ENCODE data around the gene CLASRP.

Gene CLASRP

GRCh38 chr19:45086480-45086879 lies 47.6 kb downstream of the CLASRP start:
- no peak for DNase-seq (ENCODE audit: low spot score)

- no peak for DNase-seq (ENCODE audit: low spot score)
Measured at GRCh38 chr19:45087531-45087930, 48.7 kb downstream of the CLASRP start.

DNA sequence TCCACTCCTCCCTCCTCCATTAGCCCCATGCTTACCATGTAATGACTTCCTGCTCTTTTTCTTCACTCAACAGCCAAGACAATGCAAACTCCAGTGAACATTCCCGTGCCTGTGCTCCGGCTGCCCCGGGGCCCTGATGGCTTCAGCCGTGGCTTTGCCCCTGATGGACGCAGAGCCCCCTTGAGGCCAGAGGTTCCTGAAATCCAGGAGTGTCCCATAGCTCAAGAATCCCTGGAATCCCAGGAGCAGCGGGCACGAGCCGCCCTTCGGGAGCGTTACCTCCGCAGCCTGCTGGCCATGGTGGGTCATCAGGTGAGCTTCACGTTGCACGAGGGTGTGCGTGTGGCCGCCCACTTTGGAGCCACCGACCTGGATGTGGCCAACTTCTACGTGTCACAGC lies 51.2 kb downstream of the CLASRP start:
- DNase-seq (ENCODE audit: low spot score) = no peak

GRCh38 chr19:45090606-45091005 lies 51.8 kb downstream of the CLASRP start:
- no peak for DNase-seq (ENCODE audit: low spot score)

- peak; percentile 93 for DNase-seq (ENCODE audit: low spot score)
Measured at GRCh38 chr19:45091031-45091923, 52.4 kb downstream of the CLASRP start.

DNA sequence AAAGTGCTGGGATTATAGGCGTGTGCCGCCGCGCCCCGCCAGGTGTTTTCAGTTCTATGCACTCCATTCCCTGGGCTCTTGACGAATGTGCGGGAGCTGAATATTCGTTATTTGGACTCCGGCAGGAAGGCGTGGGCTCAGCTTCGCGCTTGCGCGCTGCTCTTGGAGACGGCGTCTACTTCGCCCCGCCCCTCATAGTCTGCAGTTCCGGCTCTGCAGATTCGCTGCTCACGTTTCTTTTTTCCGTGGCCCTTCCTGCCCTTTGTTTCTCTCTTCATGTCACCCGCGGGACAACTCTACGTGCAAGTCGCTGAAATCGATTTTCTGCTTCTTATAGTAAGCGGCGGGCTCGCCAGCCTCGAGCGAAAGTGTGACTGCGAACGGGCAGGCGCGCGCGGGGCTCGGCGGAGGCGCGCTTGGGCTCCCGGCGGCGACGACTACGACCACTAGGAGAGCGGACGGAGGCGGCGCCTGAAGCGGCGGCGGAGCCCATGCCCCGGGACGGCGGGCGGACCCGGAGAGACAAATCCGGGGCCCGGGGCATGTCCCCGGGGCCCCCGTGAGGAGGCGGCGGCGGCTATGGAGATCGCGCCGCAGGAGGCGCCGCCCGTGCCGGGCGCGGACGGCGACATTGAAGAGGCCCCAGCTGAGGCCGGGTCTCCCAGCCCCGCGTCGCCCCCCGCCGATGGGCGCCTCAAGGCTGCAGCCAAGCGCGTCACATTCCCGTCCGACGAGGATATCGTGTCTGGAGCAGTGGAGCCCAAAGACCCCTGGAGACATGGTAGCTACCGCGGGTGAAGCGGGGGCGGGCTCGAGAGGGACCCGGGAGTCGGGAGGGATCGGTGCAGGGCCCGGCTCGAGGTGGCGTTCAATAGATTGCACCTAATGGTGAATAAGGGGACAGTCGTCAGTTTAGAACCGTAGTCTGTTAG lies 54.2 kb downstream of the CLASRP start, which contains the start of gene PPP1R37:
PPP1R37 (plus strand) TSS at position 433 of the 932 bp plus-strand sequence; CDS start at position 580, 147 bp downstream.
- DNase-seq (ENCODE audit: low spot score) = peak; percentile 96

DNA sequence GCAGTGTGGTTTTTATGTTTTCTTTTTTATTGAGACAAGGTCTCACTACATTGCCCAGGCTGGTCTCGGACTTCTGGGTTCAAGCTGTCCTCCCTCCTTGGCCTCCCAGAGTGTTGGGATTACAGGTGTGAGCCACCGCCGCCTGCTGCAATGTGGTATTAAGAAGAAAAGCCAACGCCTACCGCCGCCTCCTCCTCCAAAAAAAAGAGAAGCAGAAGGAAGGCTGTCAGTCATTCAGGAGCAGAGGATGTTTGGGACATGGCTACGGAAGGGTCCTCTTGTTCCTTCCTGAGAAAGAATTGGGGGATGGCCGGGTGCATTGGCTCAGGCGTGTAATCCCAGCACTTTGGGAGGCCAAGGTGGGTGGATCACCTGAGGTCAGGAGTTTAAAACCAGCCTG lies 55.3 kb downstream of the CLASRP start:
- no peak for DNase-seq (ENCODE audit: low spot score)

- no peak for DNase-seq (ENCODE audit: low spot score)
Measured at GRCh38 chr19:45094707-45095106, 55.9 kb downstream of the CLASRP start.

DNA sequence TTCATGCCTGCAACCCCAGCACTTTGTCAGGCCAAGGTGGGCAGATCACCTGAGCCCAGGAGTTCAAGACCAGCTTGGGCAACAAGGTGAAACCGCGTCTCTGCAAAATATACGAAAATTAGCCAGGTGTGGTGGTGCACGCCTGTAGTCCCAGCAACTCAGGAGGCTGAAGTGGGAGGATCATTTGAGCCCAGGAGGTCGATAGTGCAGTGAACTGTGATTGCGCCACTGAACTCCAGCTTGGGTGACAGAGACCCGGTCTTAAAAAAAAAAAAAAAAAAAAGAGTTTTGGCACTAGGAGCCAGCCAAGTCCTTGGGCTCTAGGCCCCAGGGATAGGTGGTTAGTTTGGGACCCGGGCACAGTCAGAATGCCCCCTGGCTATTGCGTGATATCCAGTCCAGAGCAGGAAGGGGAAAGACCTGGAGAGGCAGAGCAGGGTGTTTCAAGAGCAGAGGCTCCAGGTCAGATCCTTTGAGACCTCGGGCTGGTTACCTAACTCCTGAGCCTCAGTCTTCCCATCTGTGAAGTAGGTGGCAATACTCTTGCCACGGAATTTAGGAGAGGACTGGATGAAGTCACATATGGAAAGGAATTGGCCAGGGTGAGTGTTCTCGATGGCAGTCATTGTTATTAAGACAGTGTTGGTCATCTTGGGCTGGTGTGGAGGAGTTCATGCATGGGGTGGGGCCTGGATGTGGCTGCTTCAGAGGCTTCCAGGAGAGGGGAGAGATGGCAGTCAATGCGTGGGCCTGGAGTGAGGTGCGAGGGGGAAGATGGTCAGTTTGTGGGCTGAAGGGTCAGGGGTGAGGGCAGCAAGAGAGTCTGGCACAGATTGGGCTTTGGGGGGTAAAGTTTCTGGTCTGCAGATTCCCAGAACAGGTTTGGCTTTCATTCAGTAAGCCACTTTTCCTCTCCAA lies 56.9 kb downstream of the CLASRP start:
- no peak for DNase-seq (ENCODE audit: low spot score)

- DNase-seq (ENCODE audit: low spot score) = no peak
Measured at GRCh38 chr19:45096700-45097099, 57.9 kb downstream of the CLASRP start.

GRCh38 chr19:45097450-45097775 lies 58.6 kb downstream of the CLASRP start:
- DNase-seq (ENCODE audit: low spot score) = no peak

GRCh38 chr19:45097776-45098520 lies 59.1 kb downstream of the CLASRP start:
- DNase-seq (ENCODE audit: low spot score) = no peak

DNA sequence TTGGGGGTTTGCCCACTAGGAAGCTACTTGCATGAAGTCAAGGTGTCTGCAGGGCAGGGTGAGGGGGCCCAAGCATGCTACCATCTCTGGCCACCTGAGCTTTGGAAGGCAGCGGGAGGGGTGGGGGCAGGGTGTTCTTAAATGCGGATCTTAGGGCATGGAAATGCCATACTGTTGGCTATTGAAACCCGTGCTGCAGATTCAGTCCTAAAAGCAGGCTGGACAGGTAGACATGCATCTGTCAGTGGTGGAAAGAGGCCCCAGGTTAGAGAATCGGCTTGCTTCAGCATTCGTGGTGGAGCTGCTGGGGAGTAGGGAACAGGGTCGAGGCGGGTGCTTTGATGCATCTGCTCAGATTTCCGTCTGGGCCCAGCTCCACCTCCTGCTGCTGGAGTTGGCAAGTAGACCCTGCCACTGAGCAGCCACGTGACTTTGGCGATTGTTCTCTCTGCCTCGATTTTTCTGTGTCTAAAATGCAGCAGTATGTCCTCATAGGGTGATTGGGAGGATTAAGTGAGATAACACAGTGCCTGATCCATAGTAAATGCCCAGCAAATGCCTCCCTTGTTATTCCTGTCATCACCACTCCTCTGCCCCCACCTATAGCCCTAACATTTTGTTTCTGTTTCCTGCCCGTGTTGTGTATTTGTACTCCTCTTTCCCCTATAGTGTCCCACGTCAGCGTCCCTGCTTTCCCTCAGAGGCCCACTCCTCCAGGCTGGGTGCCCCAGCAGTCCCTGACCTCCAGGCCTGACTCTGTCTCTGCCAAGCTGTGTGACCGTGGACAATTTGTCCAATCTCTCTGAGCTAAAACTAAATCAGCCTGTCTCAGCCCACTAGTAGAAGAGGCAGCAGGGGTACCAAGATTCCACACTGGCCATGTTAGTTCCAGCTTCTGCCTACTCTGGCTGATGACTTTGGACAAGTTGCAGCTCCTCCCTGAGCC lies 59.9 kb downstream of the CLASRP start:
- DNase-seq (ENCODE audit: low spot score) = no peak

DNA sequence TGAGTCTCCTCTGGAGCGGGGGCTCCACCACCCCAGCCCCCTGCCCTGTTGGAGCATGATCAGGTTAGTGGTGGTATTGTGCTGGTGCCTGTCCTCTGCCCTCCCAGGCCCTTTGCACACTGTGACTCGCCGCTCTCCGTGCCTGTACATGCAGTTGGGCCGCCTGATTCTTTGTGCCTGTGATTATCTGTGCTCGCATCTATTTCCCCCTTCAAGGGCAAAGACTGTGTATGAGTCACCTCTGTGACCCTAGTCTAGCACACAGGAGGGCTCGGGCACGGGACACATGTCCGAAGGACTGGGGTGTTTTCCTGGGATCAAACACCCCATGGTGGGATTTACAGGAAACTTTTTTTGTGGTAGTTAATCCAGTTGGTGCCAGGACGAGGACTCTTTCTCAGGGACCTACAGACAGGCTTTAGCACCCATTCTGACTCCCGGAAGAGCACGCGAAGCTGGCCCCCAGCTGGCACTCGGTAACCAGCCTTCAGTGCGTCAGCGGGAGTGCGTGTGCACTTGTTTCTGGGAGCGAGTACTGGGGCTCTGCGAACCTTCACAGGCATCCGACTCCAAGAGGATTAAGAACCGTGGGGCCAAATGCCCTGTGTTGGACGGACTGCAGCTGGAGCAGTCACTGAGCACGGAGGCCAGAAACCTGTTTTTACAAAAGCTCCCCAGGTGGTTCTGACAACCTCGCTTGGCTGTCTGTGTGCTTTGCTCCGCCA lies 60.8 kb downstream of the CLASRP start:
- DNase-seq (ENCODE audit: low spot score) = no peak

- no peak for DNase-seq (ENCODE audit: low spot score)
Measured at GRCh38 chr19:45100201-45100600, 61.4 kb downstream of the CLASRP start.

- DNase-seq (ENCODE audit: low spot score) = no peak
Measured at GRCh38 chr19:45100846-45101252, 62.0 kb downstream of the CLASRP start.

- no peak for DNase-seq (ENCODE audit: low spot score)
Measured at GRCh38 chr19:45101806-45102205, 63.0 kb downstream of the CLASRP start.

GRCh38 chr19:45102481-45102880 lies 63.6 kb downstream of the CLASRP start:
- DNase-seq (ENCODE audit: low spot score) = no peak

GRCh38 chr19:45103156-45103507 lies 64.3 kb downstream of the CLASRP start:
- DNase-seq (ENCODE audit: low spot score) = peak; percentile 45
